Calu3 (cell line): ENCODE measurements around the gene EID3. TPM values are rescaled to one million over a fixed set of nuclear protein-coding genes. Genes with fewer than 3 reads are reported as not detected.
A peak's percentile ranks its signal among the peaks of the same experiment; 100 is the strongest.
"Not testable (repeated sequence)": the region's sequence is repeated elsewhere in the genome, so short reads cannot be mapped to it uniquely, and the experiment has no call there.

Experiments
- BruUV-seq: library from RNA; stranded (reverse); fragments of 400-500 nt; replicated peaks from 2 replicates; lab custom pipeline; 2021; lab: Mats Ljungman, UMichigan
- CTCF ChIA-PET: fragments of 300-600 bp; sonication (Branson Sonifier 250); formaldehyde crosslinking; loops from one replicate; lab custom pipeline; 2022; ENCODE audit warnings: antibody characterized with exemption; lab: Charles Lee
- DNase-seq: peaks from one replicate; pipeline ENCODE4 v3.0.0; 2022
- H3K27ac Mint-ChIP-seq: one replicate; pipeline ENCODE4 v1.8.0; 2022; ENCODE audit warnings: mixed read lengths; ENCODE audit not compliant: unreplicated experiment
- H3K27me3 Mint-ChIP-seq: one replicate; pipeline ENCODE4 v1.8.0; 2022; ENCODE audit warnings: mixed read lengths; ENCODE audit not compliant: unreplicated experiment
- H3K36me3 Mint-ChIP-seq: one replicate; pipeline ENCODE4 v1.8.0; 2022; ENCODE audit warnings: mild to moderate bottlenecking, moderate library complexity, mixed read lengths; ENCODE audit not compliant: insufficient read depth, unreplicated experiment
- H3K4me1 Mint-ChIP-seq: one replicate; pipeline ENCODE4 v1.8.0; 2022; ENCODE audit warnings: mild to moderate bottlenecking, low read depth, mixed read lengths; ENCODE audit not compliant: unreplicated experiment
- H3K4me3 Mint-ChIP-seq: one replicate; pipeline ENCODE4 v1.8.0; 2022; ENCODE audit warnings: mild to moderate bottlenecking, low read depth, moderate library complexity, mixed read lengths; ENCODE audit not compliant: unreplicated experiment
- H3K9me3 Mint-ChIP-seq: one replicate; pipeline ENCODE4 v1.8.0; 2022; ENCODE audit warnings: low read depth, mixed read lengths; ENCODE audit not compliant: unreplicated experiment
- intact Hi-C: fragments of 100-400 bp; cut with micrococcal nuclease; formaldehyde crosslinking; loops from one replicate; pipeline ENCODE4 v1.10.0; 2022; ENCODE audit not compliant: unreplicated experiment
- total RNA-seq: library from RNA; stranded (reverse); gene quantifications from 2 replicates; pipeline ENCODE4 v1.2.3, GENCODE V29; 2022
- TF ChIP-seq, protein P1 (sequence below): fragments of 200-600 bp; IDR thresholded peaks from one replicate; pipeline ENCODE4 v1.8.0; 2022; ENCODE audit warnings: antibody characterized with exemption; ENCODE audit not compliant: unreplicated experiment

Gene EID3
- total RNA-seq, 1 experiment from 2014 or later: 5.5 TPM

DNA sequence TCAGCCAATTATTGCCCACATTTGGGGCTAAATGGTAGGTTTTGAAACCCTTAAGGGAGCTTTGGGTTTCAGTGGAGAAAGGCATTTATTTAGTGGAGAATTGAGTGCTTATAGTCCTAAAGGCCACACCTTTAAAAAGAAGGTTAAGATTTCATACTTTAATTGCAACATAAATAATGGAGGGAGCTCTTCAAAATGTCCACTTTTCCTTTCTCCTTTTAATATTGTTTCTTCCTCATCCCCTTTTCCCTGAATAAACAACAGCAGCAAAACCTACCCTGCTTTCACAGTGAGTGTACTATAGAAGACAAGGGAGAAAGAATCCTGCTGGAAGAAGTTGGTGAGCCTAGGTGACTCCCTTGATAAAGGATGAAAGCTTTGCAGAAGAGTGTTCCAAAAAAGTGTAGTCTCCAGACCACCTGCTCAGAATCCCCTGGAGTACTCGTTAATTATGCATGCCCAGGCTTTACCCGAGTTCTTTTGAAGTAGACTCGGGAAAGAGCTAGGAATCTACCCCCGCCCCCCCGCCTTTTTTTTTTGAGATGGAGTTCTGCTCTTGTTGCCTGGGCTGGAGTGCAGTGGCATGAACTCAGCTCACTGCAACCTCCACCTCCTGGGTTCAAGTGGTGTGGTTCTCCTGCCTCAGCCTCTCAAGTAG lies 11.5 kb upstream of the EID3 start:
- TF ChIP-seq, protein P1, sequence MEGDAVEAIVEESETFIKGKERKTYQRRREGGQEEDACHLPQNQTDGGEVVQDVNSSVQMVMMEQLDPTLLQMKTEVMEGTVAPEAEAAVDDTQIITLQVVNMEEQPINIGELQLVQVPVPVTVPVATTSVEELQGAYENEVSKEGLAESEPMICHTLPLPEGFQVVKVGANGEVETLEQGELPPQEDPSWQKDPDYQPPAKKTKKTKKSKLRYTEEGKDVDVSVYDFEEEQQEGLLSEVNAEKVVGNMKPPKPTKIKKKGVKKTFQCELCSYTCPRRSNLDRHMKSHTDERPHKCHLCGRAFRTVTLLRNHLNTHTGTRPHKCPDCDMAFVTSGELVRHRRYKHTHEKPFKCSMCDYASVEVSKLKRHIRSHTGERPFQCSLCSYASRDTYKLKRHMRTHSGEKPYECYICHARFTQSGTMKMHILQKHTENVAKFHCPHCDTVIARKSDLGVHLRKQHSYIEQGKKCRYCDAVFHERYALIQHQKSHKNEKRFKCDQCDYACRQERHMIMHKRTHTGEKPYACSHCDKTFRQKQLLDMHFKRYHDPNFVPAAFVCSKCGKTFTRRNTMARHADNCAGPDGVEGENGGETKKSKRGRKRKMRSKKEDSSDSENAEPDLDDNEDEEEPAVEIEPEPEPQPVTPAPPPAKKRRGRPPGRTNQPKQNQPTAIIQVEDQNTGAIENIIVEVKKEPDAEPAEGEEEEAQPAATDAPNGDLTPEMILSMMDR: no peak
- Mint-ChIP-seq H3K36me3 (peaks cover 94% of the 10 kb centered on the region), H3K27me3 (no peaks in the 10 kb centered on the region), H3K4me1 (peaks cover 52% of the 10 kb centered on the region), H3K27ac (no peak overlapping the region), H3K9me3 (no peaks in the 10 kb centered on the region), H3K4me3 (peak overlapping the region; percentile 48)
- no peak for DNase-seq
- CTCF ChIA-PET: interaction anchor here (0.6 to 1.6 kb wide), 2 partner anchors 37 to 76 kb away, joined by 4 read pairs; partner anchors contain the start of gene TXNRD1
- intact Hi-C loops: no loop called here
- BruUV-seq: no TSS peak

DNA sequence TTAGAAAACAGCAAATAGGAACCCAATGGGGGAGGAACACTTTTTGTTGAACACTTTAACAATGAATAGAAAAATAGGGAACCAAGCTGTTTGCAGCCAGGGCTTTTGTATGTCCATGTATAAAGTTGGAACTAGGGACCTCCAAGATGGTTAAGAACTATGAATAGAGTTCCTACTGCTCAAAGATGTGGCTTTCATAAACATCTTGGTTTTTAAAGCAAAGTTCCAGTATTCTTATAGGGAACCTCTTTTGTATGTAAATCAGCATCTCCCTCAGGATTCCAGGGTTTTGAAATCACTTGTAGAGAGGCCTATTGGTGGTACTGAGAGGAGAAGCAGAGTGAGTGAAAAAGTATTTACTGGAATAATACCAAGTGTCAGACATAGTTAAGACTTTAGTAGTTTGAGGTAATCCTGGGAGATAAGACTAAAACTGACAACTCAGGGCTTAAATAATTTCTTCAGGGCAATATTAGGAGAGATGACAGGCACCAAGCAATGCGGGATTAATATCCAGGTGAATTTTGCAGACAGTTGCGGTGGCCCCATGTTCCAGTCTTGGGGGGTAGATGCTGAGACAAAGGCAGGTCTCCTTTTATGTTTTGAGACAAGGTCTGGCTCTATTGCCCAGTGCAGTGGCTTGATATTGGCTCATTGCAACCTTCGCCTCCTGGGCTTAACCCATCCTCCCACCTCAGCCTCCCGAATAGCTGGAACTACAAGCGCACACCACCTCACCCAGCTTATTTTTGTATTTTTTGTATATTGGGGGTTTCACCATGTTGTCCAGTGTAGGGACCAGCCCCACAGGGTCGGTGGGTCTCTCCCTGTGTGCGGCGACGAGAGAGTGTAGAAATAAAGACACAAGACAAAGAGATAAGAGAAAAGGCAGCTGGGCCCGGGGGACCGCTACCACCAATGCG lies 10.4 kb upstream of the EID3 start:
- Mint-ChIP-seq H3K27me3 (no peaks in the 10 kb centered on the region), H3K9me3 (no peaks in the 10 kb centered on the region), H3K27ac (peak overlapping the region; percentile 77), H3K4me3 (peak overlapping the region; percentile 48), H3K4me1 (peaks cover 59% of the 10 kb centered on the region), H3K36me3 (peaks cover 93% of the 10 kb centered on the region)
- DNase-seq: no peak
- CTCF ChIA-PET: interaction anchor here (0.6 to 1.6 kb wide), 3 partner anchors 36 to 79 kb away, joined by 4 read pairs; partner anchors contain the start of gene TXNRD1
- intact Hi-C loops: no loop called here
- TF ChIP-seq, protein P1: no peak
- BruUV-seq: no TSS peak

DNA sequence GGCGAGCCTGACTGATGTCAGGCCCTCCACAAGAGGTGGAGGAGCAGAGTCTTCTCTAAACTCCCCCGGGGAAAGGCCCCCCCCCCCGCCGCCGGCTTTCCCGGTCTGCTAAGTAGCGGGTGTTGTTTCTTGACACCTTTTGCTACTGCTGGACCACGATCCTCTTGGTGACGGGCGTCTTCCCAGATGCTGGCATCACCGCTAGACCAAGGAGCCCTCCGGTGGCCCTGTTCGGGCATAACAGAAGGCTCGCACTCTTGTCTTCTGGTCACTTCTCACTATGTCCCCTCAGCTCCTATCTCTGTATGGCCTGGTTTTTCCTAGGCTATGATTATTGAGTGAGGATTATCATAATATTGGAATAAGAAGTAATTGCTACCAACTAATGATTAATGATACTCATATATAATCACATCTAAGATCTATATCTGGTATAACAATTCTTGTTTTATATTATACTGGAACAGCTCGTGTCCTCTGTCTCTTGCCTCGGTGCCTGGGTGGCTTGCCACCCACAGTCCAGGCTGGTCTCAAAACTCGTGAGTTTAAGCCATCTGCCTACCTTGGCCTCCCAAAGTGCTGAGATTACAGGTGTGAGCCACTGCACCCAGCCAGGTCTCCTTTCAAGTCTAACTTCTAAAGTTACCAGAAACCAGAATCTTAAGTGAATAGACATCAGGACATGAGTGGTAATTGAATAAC lies 9.2 kb upstream of the EID3 start:
- peaks cover 91% of the 10 kb centered on the region for H3K36me3 Mint-ChIP-seq
- CTCF ChIA-PET, H3K27me3 Mint-ChIP-seq, H3K9me3 Mint-ChIP-seq, BruUV-seq: not testable (repeated sequence)
- DNase-seq: peak; percentile 61
- peak overlapping the region; percentile 48 for H3K4me3 Mint-ChIP-seq
- H3K4me1 Mint-ChIP-seq: peaks cover 60% of the 10 kb centered on the region
- H3K27ac Mint-ChIP-seq: peak overlapping the region; percentile 61
- intact Hi-C loops: loop anchor here (1.0 kb wide), 1 partner anchor 79 kb away; the partner anchor contains the start of gene TXNRD1

DNA sequence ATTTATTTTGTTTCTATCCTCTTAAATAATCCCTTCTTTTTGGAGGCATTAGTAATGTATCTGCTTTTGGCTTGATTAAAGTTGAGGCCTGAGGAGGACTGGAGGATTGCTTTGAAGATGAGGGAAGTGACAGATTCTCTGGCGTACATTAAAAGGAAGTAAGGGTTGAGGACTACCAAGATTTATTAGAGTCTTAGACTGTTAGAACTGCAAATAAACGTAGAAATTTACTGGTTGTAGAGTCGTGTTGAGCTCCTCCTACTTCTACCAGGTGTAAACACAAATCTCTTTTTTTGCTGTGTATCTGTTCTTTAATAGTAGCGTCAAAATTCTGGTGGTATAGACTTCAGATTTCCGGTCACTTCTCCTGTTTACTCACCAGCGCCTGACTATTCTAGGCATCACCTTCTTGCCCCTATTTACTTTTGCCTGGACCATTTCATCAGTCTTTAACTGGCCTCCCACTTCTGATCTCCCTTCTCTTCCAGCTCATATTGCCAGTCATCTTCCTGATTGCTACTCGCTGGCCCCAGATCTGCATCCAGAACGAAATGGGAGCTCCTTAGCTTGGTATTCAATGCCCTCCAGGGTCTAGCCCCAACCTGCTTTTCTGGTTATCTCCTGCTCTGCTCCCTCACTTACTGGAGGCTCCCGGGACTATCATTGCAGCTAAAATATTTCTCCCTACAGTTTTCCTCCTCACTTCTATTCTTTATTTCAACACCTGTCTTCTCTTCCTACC lies 8.4 kb upstream of the EID3 start:
- H3K9me3 Mint-ChIP-seq: no peaks in the 10 kb centered on the region
- intact Hi-C loops: loop anchor here (1.0 kb wide), 1 partner anchor 80 kb away; the partner anchor contains the start of gene TXNRD1
- BruUV-seq: no TSS peak
- H3K4me3 Mint-ChIP-seq: peak overlapping the region; percentile 48
- CTCF ChIA-PET: interaction anchor here (0.6 to 1.5 kb wide), 5 partner anchors 9 to 1812 kb away, joined by 3 to 5 read pairs (median 3); no protein-coding TSS in a partner anchor
- TF ChIP-seq, protein P1: no peak
- peak overlapping the region; percentile 42 for H3K27ac Mint-ChIP-seq
- DNase-seq: no peak
- peaks cover 93% of the 10 kb centered on the region for H3K36me3 Mint-ChIP-seq
- no peaks in the 10 kb centered on the region for H3K27me3 Mint-ChIP-seq
- peaks cover 68% of the 10 kb centered on the region for H3K4me1 Mint-ChIP-seq
